GM21360 (cell line): ENCODE measurements around the gene MTMR3.
"Not testable (repeated sequence)": the region's sequence is repeated elsewhere in the genome, so short reads cannot be mapped to it uniquely, and the experiment has no call there.

ENCODE experiments used
- ATAC-seq: cut with Tn5 transposase; IDR thresholded peaks from one replicate; pipeline ENCODE4 v1.9.1; 2021; ENCODE audit warnings: mild to moderate bottlenecking, moderate library complexity; ENCODE audit not compliant: unreplicated experiment

MTMR3 gene

DNA sequence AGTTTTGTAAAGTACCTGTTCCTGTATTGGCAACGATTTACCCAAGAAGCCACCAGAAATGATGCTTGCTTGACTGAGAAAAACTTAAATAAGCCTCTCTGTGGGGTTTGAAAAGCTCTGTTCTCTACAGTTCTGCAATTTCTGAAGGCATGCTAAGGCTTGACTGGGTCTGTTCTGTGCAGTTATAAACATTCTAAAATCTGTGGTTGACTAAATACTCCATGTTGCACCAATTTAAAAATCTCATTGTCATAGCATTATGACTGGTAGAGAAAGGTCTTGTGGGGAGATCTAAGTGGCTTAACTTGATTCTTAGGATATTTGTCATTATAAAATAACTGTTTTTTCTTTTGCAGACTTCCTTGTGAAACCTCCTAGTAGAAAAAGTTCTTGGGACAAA is 73.7 kb downstream of the MTMR3 start:
- ATAC-seq, result no peak

GRCh38 chr22:29958170-29958569 is 75.2 kb downstream of the MTMR3 start:
- no peak for ATAC-seq

GRCh38 chr22:29964776-29965175 is 81.8 kb downstream of the MTMR3 start:
- ATAC-seq, result no peak

DNA sequence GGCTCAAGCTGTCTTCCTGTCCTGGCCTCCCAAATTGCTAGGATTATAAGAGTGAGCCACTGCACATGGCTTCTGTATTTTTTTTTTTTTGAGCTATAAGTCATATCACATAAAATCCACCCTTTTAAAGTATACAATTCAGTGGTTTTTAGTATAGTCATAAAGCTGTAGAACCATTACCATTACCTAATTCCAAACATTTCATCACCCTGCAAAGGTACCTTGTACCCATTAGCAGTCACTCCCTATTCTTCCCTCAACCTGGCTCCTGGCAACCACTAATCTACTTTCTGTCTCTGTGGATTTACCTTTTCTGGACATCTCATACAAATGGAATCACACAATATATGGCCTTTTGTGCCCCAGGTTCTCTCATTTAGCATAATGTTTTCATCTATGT is 84.5 kb downstream of the MTMR3 start:
- no peak for ATAC-seq

- no peak for ATAC-seq
Observed at GRCh38 chr22:29971607-29972006, 88.6 kb downstream of the MTMR3 start.

DNA sequence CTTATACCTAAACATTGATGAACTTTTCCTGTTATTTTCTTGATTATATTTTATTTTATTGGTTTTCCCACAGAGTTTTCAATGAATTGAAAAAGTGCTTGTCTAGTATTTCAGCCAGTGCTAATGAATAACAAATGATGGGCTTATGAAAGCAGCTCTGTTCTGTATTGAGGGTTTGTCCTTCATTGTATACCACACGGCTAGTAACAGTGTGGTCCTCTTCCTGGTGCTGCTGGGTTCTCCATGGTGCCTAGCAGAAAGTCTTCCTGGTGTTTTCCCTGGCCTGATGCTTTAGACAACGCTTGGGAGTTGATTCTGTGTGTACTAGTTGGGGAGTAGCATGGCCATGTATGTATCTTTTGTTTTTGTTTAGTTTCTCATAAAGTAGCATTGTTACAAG is 89.1 kb downstream of the MTMR3 start:
- ATAC-seq, result no peak

GRCh38 chr22:29973269-29973668 is 90.3 kb downstream of the MTMR3 start:
- no peak for ATAC-seq

GRCh38 chr22:29973680-29974079 is 90.7 kb downstream of the MTMR3 start:
- not testable (repeated sequence) for ATAC-seq

- no peak for ATAC-seq
Observed at GRCh38 chr22:29975494-29975893, 92.5 kb downstream of the MTMR3 start.

GRCh38 chr22:29977107-29977506 is 94.1 kb downstream of the MTMR3 start:
- no peak for ATAC-seq

GRCh38 chr22:29979777-29980321 is 96.9 kb downstream of the MTMR3 start:
- no peak for ATAC-seq

- no peak for ATAC-seq
Observed at GRCh38 chr22:29983296-29983917, 100.4 kb downstream of the MTMR3 start.

DNA sequence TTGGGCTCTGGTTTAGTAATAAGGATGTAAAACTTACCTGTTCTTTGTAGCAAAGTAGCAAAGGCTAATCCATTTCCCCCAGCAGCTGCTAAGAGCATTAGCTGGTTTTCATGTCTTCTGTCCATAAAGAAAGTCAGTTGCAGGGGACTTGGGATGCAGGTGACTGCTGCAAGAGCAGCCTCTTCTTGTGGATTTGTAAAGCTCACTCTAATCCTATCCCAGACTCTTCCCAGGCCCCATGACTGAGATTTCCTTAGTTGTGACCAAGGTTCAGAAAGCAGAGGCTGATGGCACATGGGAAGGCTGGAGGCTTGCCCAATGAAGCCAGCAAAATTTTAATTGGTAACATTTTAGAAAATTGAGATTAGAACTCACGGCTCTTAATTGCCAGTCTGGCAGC is 102.9 kb downstream of the MTMR3 start:
- ATAC-seq, result no peak

DNA sequence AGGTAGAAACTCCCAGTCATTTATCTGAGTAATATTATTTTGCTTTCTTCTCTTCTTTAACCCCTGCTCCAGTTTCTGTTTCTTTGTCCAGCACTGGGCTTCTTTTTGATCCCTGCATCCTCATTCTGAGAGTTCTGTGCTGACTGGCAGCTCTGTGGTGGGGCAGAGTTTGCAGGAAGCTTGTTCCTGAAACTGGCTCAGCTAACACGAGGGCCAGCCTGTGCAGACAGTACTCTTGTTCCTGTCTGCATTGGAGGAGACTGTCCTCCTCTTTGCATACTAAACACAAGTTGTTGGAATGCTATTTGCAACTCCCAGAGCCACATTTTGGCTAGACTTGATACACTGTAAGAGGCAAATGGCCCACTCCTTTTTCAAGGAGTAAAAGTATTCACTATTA is 104.2 kb downstream of the MTMR3 start:
- ATAC-seq, result no peak

GRCh38 chr22:29988719-29989118 is 105.7 kb downstream of the MTMR3 start:
- ATAC-seq, result no peak

DNA sequence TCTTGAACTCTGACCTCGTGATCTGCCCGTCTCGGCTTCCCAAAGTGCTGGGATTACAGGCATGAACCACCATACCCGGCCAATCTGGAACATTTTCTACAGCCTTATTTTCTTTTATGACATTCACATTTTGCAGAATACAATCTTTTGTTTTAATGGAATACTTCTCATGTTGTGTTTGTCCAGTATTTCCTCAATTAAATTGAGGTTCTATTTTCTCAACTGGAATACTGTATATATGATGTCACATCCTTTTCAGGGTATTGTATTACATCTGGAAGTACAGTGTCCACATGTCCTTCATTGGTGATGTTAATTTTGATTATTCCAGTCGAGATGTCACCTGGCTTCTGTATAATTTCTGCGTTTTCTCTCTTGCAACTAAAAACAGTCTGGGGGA is 106.5 kb downstream of the MTMR3 start:
- no peak for ATAC-seq

- no peak for ATAC-seq
Observed at GRCh38 chr22:29992341-29993275, 109.6 kb downstream of the MTMR3 start.

- no peak for ATAC-seq
Observed at GRCh38 chr22:29994027-29994715, 111.2 kb downstream of the MTMR3 start.

DNA sequence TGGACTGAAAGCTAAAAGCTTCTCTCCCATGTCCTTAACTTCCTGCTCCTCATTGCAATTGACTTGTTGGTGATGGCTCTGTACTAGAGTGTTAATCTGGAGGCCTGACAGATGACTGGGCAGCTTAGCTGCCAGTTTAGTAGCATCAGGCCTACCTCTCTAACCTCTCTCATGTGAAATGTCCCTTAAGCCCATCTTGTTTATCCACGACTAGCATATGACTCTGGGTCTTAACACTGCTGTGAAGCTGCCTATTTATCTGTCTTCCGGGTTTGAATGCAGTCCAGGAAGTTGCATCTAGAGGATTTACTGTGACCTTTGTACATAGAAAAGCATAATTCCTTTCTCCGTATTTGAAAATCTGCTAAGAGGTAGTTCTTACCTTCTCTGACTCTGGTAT is 112.0 kb downstream of the MTMR3 start:
- ATAC-seq, result no peak

- no peak for ATAC-seq
Observed at GRCh38 chr22:29997107-29997506, 114.1 kb downstream of the MTMR3 start.

DNA sequence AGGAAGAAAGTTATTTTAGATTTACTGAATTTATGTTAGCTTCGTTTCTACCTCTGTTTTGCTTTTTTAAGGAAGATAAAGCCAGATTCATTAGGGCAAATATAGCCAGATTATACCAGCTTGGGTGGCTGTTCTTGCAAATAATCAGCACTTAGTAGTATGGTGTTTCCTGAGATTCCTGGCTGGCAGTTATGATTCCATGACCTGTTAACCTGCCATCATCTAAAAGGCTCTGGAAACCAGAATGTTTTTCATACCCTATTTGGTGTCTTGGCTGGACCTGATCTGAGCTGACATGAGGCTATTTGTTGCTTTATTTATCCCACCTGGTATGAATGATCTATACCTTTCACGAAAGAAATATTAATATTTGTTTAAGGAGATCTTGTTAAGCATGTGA is 114.5 kb downstream of the MTMR3 start:
- no peak for ATAC-seq
